ENCODE results near the gene NRXN3. TPM values are rescaled to one million over a fixed set of nuclear protein-coding genes. Genes with fewer than 3 reads are reported as not detected.

NRXN3 gene
- total RNA-seq, 1 experiment from 2014 or later = not detected

- RAD21 ChIA-PET (ENCODE audit: low non-redundant PET in 1 of 2, low total read pairs in 2 of 2, uncharacterized antibody in 2 of 2, unreplicated experiment in 2 of 2) = no interaction called here
- CTCF ChIA-PET = no interaction called here
- Histone ChIP-seq H3K36me3 (ENCODE audit: control insufficient read depth in 1 of 2, insufficient read depth in 2 of 2, low read length in 2 of 2) (no peaks in the 10 kb centered on the region), H4K20me1 (ENCODE audit: insufficient read depth) (no peaks in the 10 kb centered on the region), H3K27me3 (ENCODE audit: insufficient read depth, low read length) (no peaks in the 10 kb centered on the region), H3K9me2 (ENCODE audit: insufficient read depth) (no peaks in the 10 kb centered on the region), H3K9me3 (ENCODE audit: control insufficient read depth in 1 of 2, insufficient read depth in 1 of 2, low read depth in 1 of 2, low read length in 2 of 2) (peaks cover 0 to 16% of the 10 kb centered on the region in 2 experiments; a peak in 2 of 4 replicates), H3K79me2 (ENCODE audit: insufficient read depth, low read length) (no peaks in the 10 kb centered on the region), H3K4me1 (ENCODE audit: control insufficient read depth in 1 of 2, insufficient read depth in 2 of 2, low read length in 2 of 2) (no peaks in the 10 kb centered on the region), H3K27ac (ENCODE audit: low read depth, low read length) (no peak overlapping the region), H3K4me2 (ENCODE audit: low read length) (no peak overlapping the region), H3K4me3 (replicated peaks in 1 of 2; ENCODE audit: low read depth in 1 of 2, low read length in 2 of 2) (no peak overlapping the region), H2AFZ (ENCODE audit: low read depth, low read length, poor library complexity, severe bottlenecking) (no peak overlapping the region), H3K9ac (ENCODE audit: low read length) (no peak overlapping the region)
- DNase-seq (ENCODE audit: low read depth, low spot score) (no peak), ATAC-seq (no peak)
- BruUV-seq (replicated peaks) = no TSS peak
- TF ChIP-seq FOSL1 (IDR thresholded peaks at IDR 0.05; ENCODE audit: low read depth) = no peak
- TF ChIP-seq POLR2A (IDR thresholded peaks at IDR 0.05; ENCODE audit: borderline replicate concordance, extremely low read depth, insufficient read depth, insufficient read length) = no peak
- no peak for TF ChIP-seq ZNF274 (IDR thresholded peaks at IDR 0.05; ENCODE audit: low read depth, low read length)
- POLR2A ChIA-PET = no interaction called here
- intact Hi-C loops (cut with micrococcal nuclease) = no loop called here
Observed at GRCh38 chr14:79510659-79511058, 1340.5 kb downstream of the NRXN3 start.

- ATAC-seq (no peak), DNase-seq (ENCODE audit: low read depth, low spot score) (no peak)
- intact Hi-C loops (cut with micrococcal nuclease) = no loop called here
- H3K4me2 ChIP-seq (ENCODE audit: low read length) = no peak overlapping the region
- H3K9ac ChIP-seq (ENCODE audit: low read length) = no peak overlapping the region
- ChIA-PET RAD21 (ENCODE audit: low non-redundant PET in 1 of 2, low total read pairs in 2 of 2, uncharacterized antibody in 2 of 2, unreplicated experiment in 2 of 2) (no interaction called here), POLR2A (no interaction called here), CTCF (no interaction called here)
- H3K4me3 ChIP-seq (replicated peaks in 1 of 2; ENCODE audit: low read depth in 1 of 2, low read length in 2 of 2) = no peak overlapping the region
- TF ChIP-seq CTCF (IDR thresholded peaks at IDR 0.05 in 2 of 3, conservative IDR thresholded peaks at IDR 0.05 in 1 of 3; ENCODE audit: borderline replicate concordance in 1 of 3, insufficient read depth in 1 of 3, low read depth in 2 of 3, low read length in 2 of 3) (no peak), ZFX (IDR thresholded peaks at IDR 0.05) (no peak), CBX3 (IDR thresholded peaks at IDR 0.05; ENCODE audit: low read depth) (no peak), FOSL1 (IDR thresholded peaks at IDR 0.05; ENCODE audit: low read depth) (no peak), EZH2phosphoT487 (IDR thresholded peaks at IDR 0.05; ENCODE audit: borderline replicate concordance) (no peak), RAD21 (IDR thresholded peaks at IDR 0.05; ENCODE audit: low read depth) (no peak), EGR1 (IDR thresholded peaks at IDR 0.05; ENCODE audit: low read depth) (no peak), POLR2AphosphoS5 (IDR thresholded peaks at IDR 0.05; ENCODE audit: low read depth, low read length) (no peak), SRF (IDR thresholded peaks at IDR 0.05; ENCODE audit: low read depth) (no peak), ATF3 (IDR thresholded peaks at IDR 0.05) (no peak), TCF7L2 (IDR thresholded peaks at IDR 0.05; ENCODE audit: borderline replicate concordance, extremely low read depth, insufficient read depth, insufficient read length) (no peak), CEBPB (IDR thresholded peaks at IDR 0.05; ENCODE audit: low read depth) (no peak), SIN3A (IDR thresholded peaks at IDR 0.05; ENCODE audit: low read depth) (no peak), JUND (IDR thresholded peaks at IDR 0.05) (no peak)
- no peaks in the 10 kb centered on the region for H3K9me2 ChIP-seq (ENCODE audit: insufficient read depth)
- BruUV-seq (replicated peaks) = no TSS peak
- no peaks in the 10 kb centered on the region for H3K79me2 ChIP-seq (ENCODE audit: insufficient read depth, low read length)
- H3K27ac ChIP-seq (ENCODE audit: low read depth, low read length) = no peak overlapping the region
- H2AFZ ChIP-seq (ENCODE audit: low read depth, low read length, poor library complexity, severe bottlenecking) = no peak overlapping the region
- H4K20me1 ChIP-seq (ENCODE audit: insufficient read depth) = no peaks in the 10 kb centered on the region
- peaks cover 0 to 16% of the 10 kb centered on the region in 2 experiments; a peak in 2 of 4 replicates for H3K9me3 ChIP-seq (ENCODE audit: control insufficient read depth in 1 of 2, insufficient read depth in 1 of 2, low read depth in 1 of 2, low read length in 2 of 2)
- no peaks in the 10 kb centered on the region for H3K36me3 ChIP-seq (ENCODE audit: control insufficient read depth in 1 of 2, insufficient read depth in 2 of 2, low read length in 2 of 2)
- H3K27me3 ChIP-seq (ENCODE audit: insufficient read depth, low read length) = no peaks in the 10 kb centered on the region
- H3K4me1 ChIP-seq (ENCODE audit: control insufficient read depth in 1 of 2, insufficient read depth in 2 of 2, low read length in 2 of 2) = no peaks in the 10 kb centered on the region
Observed at GRCh38 chr14:79511146-79511545, 1341.0 kb downstream of the NRXN3 start.

Measured in HCT116 (cell line).